ENCODE measurements around the gene PDE2A.

DNA sequence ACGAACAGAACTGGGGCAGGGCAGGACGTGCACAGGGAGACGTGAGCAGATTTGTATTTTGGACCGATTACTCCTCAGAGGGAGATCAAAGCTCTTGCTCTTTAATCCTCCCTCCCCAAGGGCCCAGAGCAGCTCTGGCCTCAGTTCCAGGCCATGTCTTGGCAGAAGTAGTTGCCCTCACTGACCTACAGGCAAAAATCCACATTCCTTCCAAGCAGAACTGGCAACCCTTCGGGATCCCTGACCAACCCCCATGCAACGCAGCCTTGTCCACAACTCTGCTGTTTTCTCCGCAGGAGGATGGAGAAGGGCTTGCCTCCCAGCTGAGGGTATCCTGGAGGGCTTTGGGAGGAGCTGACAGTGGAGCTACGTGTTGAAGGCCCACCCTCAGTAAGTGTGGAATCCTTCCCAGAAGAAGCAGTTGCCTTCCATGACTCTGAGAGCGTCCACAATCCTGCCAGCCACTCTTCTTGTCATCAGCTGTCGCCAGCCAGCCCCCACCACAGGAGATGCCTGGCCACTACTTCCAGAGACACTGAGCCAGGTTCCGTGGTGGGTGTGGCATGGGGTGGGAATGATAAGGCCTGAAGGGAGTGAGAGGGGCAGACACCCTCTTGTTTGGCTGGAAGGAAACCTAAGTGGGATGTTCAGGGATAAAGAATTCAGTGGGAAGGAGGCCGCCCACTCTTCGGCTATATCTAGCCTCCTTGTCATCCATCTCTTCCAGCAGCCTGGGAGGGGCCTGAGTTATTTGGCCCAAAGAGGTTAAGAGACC, 68.1 kb downstream of the PDE2A start:
- TF ChIP-seq POLR2AphosphoS5 (IDR thresholded peaks at IDR 0.05; ENCODE audit: low read depth, low read length) (no peak), CTCF (IDR thresholded peaks at IDR 0.05) (no peak), REST (IDR thresholded peaks at IDR 0.05; ENCODE audit: insufficient read depth in 1 of 2, low read depth in 2 of 2, low read length in 1 of 2) (no peak), SIN3A (IDR thresholded peaks at IDR 0.05; ENCODE audit: borderline replicate concordance, insufficient read depth, low read depth, low read length) (no peak)

Measured in Panc1 (cell line).